H4 (cell line): ENCODE measurements around the gene FHOD3. TPM values are rescaled to one million over a fixed set of nuclear protein-coding genes. Genes with fewer than 3 reads are reported as not detected.

Source experiments
- DNase-seq: peaks from one replicate; pipeline ENCODE4 v3.0.0-alpha.2; 2015; ENCODE audit warnings: low spot score
- total RNA-seq: library from RNA; depleted of rRNA; stranded (reverse); fragments of >200 nt; shearing (Covaris generic); gene quantifications from 2 replicates; pipeline ENCODE4 v1.2.3, GENCODE V29; 2014

FHOD3 gene
- total RNA-seq, 1 experiment from 2014 or later = 6.1 TPM

GRCh38 chr18:36381075-36381474 is 83.6 kb downstream of the FHOD3 start:
- no peak for DNase-seq

DNA sequence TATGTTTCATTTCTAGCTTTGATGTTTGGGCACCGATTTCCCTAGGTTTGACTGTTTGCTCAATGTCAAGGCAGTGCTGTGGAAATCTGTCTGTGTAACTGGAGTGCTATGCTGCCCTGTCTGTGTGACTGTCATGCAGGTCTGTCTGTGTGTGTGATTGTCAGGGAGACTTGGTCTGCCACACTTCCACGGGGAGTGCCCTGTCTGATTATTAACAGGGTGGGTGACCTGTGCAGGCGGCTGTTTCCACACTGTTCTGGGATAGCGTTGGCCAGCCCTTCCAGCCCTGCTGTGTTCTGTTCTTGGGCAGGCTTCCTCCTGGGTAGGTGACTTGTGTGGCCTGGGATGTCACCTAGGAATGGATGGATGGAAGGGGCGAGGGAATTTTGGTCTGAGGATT is 85.3 kb downstream of the FHOD3 start:
- no peak for DNase-seq

DNA sequence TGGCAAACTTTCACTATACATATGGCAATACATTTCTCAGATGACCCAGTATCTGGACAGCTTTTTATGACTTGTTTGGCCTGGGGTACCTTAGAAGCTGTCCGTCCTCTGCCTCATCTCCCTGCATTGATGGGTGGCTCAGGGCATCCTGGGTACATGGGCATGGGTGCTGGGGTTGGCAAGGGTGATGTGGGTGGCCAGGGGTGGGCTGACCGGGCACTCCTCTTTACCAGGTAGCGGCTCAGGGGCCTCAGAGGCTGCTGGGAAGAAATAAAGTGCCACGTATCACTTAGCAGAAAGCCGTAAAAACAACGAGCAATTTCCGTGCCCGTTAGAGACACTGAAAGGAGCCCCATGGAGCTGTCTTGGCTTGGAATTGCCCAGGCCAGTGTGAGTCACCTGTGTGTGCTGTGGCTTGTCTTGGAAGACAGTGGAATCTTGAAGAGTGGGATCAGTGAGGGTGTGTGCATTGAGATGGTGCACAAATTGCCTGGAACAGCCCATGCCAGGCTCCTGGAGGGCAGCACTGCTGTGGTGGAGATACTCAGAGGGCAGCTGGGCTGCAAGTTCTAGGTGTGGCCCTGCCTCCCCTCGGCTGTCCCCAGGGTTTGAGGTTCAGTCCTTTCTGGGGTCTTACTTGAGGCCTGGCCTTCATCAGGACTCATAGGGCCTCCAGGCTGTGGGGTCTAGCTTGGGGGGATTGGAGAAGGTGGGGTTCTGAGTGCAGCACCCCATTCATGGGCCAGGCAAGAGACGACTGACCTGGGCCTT is 88.8 kb downstream of the FHOD3 start:
- no peak for DNase-seq

GRCh38 chr18:36387310-36387709 is 89.8 kb downstream of the FHOD3 start:
- no peak for DNase-seq

DNA sequence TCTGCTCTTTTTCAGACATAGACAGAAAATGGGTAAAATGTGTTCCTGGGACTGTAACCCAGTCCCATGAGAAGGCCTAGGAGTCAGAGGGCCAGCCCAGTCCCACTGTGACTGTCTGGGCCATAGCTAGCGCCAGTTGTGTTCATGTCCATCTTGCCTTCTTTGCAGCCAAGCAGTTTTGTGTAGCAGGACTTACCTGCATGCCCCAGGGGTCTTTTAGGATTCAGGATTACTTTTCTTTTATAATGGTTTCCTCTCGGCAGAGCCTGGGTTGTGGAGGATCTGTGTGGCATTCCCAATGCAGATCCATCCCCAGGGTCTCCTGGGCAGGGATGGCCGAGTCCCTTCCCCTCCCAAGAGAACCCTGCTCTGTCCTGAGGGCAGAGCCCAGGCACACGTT is 90.8 kb downstream of the FHOD3 start:
- DNase-seq = no peak

- no peak for DNase-seq
Measured at GRCh38 chr18:36389027-36389426, 91.5 kb downstream of the FHOD3 start.

- no peak for DNase-seq
Measured at GRCh38 chr18:36389811-36390581, 92.5 kb downstream of the FHOD3 start.

DNA sequence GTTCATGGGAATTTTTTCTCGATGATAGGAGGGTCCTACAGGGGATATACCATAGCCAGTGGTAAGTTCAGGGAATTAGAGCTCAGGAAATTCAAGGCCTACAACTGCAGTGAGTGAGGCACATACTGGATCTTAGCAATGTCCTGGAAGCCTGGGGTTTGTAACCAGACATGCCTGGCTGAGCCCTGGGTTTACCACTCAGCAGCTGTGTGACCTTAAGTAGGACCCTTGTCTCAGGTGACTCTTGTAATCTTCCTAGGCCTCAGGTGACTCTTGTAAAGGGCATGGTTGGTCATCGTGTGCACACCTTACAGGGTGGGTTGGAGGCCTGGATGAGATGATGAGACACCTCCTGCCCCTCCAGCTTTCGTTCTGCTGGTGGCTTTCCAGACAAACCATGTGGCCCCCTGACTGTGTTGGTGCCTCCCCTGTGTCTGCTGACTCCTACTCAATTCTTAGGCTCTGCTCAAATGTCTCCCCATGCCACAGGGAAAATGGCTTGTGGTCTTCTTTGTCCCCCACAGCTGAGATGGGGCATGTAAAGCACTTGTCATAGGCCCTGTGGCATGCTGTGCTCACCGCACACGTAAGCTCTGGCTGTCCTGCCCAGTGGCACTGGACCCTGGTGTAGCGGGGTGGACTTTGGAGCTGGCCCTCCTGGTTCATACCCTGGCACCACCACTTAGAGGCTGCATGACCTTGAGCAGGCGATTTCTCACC is 94.1 kb downstream of the FHOD3 start:
- no peak for DNase-seq

DNA sequence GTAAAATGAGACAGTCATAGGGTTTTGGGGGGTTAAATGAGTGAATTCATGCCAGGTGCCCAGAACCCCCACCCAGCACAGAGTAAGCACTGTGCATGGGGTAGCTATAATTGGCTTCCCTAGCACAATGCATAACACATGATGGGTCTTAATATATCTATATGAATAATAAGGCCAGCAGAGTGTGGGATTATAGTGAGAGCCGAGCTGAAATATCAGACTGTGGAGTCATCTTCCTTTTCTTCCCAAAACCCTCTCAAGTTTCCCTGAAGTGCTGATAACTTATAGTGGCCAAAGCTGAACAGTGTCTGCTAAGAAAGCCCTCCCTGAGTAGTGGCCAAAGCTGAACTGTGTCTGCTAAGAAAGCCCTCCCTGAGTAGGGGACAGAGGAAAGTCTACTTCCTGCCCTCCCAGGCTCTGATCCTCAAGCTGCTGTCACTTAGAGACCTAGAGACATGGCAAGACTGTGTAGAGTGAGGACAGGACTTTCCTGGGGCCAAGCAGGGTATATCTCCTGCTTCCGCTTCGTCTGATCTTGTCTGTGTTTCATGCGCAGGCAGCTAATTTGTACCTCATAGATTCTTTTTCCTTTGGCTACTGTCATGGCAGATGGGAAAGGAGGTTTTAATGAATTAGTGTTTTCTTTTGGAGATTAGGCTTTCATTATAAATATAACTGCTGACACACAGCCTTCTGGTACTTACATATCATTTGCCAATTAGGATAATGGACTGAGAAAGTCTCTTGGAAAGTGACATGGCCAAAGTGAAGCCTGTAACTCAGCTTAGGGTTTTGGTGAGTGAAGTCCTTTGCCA is 94.9 kb downstream of the FHOD3 start:
- no peak for DNase-seq

DNA sequence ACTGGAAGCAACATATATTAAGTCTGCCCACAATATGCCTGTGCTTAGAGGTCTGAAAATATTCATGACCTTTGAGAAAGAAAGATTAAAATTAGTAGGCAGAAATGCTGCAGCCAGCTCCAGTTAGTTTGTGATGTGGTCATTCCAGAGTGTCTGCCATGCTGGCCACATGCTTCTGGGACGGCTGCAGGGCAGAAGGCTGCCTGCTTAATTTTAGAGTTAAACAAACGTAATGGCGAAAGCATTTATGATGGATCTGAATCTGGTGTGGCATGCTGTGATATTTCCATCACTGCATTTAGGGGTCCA is 95.4 kb downstream of the FHOD3 start:
- DNase-seq = no peak

DNA sequence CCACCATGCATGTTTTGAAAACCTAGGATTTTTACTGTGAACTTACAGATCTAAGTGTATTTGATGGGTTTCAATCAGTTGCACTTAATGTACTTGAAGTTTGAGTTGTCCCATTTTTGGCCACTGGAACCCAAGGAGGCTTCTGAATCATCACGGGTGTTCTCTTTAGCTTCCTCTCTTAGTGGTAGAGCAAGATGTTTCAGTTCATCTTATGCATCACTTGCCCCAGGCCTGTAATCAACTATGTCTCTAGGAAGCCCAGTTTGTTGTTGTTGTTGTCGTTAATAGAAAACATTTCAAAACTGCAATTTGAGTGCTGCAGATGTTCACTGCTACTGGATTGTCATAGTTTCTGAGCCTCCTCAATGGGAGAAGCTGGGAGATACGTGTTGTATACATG is 97.0 kb downstream of the FHOD3 start:
- no peak for DNase-seq

GRCh38 chr18:36396190-36396589 is 98.7 kb downstream of the FHOD3 start:
- no peak for DNase-seq

DNA sequence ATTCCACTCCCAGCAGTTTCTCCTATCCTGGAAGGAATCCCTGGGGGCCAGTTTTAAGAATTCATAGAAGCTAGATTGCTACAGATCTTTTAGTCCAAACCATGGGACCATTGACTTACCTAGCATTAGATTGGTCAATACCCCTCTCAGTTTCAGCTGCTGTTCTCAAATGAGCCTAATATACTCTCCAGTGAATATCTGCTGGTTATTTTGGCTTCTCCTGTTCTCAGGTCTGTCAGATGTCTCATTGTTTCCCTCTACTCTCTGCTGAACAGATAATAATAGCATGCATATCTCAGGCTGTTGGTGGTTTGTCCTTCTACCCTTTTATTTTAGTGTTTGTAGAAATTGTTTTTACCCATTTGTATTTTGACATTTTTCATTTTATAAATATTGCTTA is 99.5 kb downstream of the FHOD3 start:
- no peak for DNase-seq

DNA sequence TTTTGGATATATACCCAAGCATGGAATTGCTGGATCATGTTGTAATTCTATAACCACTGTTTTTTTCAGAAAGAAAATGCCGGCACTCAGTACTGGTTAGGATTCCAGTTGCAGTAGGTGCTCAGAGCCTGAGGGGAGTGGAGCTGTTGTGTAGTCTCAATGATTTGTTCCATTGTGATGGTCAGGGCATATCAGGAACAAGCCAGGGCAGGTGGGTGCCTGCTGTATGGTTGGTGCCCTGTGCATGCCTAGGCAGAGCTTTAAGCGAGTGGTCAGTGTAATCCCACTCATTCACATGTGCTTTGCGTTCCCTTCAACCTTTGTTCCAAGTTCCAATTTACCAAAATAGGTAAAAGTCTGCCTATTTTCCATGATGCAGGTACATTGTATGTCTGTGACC is 100.9 kb downstream of the FHOD3 start:
- no peak for DNase-seq

- DNase-seq = no peak
Measured at GRCh38 chr18:36399055-36399454, 101.5 kb downstream of the FHOD3 start.

DNA sequence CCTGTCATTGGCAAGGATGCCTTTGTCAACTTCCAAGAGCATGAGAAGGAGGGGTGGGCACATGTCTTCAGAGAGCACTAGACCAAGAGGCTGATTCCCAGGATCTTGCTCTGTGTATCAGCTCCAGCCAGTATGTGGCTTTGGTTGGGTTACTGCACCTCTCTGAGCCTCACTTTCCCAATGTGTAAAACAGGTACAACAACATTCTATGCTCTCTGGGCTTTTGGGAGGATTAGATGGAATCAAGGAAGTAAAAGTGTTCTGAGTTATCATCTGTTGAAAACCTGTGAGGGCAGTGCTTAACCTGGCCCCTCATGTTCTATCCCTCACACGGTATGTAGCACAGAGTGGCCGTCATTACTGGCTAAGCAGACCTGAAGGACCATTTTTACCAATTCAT is 103.9 kb downstream of the FHOD3 start:
- no peak for DNase-seq

- no peak for DNase-seq
Measured at GRCh38 chr18:36402765-36403396, 105.4 kb downstream of the FHOD3 start.

DNA sequence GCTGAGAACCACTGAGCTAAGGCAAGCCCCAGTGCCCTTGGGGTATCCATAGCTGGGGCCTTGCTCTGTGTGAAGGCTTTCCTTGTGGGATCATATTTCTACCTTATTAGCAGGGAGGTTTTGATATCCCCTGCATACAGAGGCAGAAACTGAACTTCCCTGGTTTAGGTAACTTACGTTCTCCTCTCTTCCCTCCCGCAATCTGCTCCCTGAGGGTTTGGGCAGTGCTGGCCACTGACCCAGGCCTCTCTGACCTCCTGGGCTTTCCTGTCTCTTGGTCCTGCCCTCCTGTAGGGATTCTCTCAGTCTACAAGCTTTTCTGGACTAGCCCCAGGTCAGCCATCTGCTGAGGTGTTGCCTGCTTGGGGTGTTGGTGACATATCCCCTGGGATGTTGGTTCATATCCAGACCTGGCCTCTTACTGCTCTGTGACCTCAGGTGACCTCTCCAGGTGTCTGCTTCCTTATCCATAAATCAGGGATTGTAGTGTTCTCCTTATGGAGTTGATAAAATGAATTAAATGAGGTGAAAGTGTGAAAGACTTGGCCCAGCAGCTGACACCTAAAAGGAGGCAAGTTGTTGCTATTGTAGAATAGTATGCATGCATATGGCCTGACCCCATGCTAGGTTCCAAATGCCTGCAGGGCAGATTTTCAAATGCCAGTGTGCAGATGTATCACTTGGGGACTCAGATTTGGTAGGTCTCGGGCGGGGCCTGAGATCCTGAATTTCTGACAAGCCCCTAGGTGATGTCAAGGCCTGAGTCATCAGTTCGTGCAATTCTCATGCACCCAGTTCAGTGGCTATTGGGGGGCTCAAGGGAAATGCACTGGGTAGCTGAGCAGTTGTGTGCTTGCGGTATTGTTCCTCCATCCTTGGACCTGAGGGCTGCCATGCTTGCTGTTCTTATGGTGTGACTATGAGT is 106.6 kb downstream of the FHOD3 start:
- DNase-seq = no peak

DNA sequence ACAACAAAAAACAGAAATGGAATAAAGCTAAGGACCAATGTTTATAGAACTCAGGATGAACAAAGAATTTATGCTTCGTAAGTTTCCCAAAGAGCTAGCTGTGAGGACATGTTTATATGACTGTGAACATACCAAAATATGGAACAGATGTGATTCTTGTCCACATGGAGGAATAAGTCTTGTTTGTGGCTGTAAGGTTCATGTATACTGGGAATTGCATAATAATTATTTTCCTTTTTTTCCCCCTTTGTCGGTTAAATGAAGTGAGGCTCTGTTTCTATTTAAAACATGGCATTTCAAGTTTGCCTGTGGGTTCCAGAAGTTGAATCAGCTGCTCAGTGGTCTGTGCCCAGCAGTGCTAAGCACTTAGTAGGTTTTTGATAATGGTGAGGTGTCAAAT is 108.1 kb downstream of the FHOD3 start:
- DNase-seq = no peak

- no peak for DNase-seq
Measured at GRCh38 chr18:36406805-36407204, 109.3 kb downstream of the FHOD3 start.
